ENCODE data around the gene LSP1. TPM values are rescaled to one million over a fixed set of nuclear protein-coding genes. Genes with fewer than 3 reads are reported as not detected.
"Not testable (repeated sequence)": the region's sequence is repeated elsewhere in the genome, so short reads cannot be mapped to it uniquely, and the experiment has no call there.

The LSP1 gene
- polyA plus RNA-seq, 1 donor, result 1.8 TPM

- no peak for DNase-seq
Measured at GRCh38 chr11:1876361-1877063, 23.6 kb downstream of the LSP1 start.

- no peak for DNase-seq
Measured at GRCh38 chr11:1877211-1878136, 24.6 kb downstream of the LSP1 start.

DNA sequence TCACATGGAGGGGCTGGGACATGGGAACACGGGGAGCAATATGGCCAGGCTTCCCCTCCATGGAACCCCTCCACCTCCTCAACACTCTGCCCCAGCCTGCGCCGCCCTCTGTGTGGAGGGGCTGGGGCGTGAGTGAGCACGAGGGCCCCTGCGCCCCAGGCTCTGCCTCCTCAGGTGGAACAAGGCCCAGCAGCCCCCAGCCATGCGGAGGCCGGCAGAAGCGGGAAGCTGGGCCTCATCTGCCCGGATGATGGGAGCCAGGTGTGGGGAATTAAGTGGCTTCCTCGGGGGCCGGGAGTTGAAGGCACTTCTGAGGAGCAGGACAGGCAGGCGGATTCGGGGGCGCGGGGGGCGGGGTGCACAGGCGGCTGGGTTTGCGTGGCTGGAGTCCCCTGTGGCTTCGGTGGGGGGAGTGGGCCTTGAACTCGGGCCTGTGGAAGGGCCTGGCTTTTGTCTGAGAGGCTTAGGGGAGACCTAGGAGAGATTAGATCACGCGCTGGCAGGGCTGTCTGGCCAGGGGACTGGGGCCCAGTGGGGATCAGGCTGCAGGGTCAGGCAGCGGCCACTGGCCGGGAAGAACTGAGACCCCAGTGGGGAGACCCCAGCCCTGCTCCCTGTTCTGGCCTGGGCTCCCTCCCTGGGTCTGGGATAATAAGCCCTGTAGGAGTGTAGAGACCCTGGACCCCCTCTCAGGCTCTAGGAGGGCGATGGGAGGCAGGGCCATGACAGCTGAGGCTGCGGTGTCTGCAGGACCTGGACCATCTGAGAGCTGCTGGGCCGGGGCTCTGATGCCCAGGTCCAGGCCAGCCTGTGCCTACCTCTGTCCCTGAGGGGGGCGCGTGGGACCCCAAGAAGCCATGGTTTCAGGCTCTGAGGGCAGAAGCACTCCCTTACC, 25.5 kb downstream of the LSP1 start:
- DNase-seq, result no peak

GRCh38 chr11:1879342-1879940, 26.6 kb downstream of the LSP1 start:
- DNase-seq, result no peak

GRCh38 chr11:1879941-1880720, 27.2 kb downstream of the LSP1 start:
- no peak for DNase-seq

DNA sequence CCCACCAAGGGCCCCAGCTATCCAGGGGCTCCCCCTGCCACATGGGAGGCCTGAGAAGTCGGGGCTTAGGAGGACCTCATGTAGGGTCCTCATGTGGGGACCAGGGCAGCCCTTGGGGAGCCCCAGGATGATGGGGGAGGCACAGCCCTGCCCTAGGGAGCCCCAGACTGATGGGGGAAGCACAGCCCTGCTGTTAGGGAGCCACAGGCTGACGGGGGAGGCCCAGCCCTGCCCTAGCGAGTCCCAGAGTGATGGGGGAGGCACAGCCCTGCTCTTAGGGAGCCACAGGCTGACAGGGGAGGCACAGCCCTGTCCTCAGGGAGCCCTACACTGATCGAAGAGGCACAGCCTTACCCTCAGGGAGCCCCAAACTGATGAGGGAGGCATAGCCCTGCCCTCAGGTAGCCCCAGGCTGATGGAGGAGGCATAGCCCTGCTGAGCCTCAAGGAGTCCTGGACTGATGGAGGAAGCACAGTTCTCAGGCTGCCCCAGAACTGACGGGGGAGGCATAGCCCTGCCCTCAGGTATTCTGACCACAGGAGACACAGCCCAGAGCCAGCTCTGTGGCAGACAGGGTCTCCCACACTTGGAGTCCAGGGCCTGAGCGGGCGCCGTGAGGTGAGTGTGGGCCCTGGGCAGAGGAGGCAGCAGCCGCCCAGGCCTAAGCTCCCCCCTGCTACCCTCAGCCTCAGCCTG, 28.0 kb downstream of the LSP1 start:
- DNase-seq, result no peak

- no peak for DNase-seq
Measured at GRCh38 chr11:1881442-1882264, 28.8 kb downstream of the LSP1 start.

GRCh38 chr11:1882265-1883238, 29.7 kb downstream of the LSP1 start:
- DNase-seq, result peak; percentile 78

GRCh38 chr11:1883346-1884302, 30.7 kb downstream of the LSP1 start:
- no peak for DNase-seq

DNA sequence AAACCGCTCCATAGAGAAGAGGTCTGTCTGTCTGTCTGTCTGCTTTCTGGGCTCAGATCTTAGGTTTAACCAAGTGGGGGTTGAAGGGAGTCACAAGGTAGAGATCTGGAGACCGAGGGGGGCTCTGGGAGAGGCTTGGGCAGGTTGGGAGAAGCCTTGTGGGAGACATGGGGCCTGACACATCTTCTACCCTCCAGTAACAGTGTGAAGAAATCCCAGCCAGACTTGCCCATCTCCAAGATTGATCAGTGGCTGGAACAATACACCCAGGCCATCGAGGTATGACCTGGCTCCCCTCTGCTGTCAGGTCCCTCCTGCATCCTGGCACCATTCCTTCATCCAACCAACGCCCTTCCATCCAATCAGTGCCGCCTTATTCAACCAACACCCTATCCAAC, 31.4 kb downstream of the LSP1 start:
- DNase-seq, result no peak

DNA sequence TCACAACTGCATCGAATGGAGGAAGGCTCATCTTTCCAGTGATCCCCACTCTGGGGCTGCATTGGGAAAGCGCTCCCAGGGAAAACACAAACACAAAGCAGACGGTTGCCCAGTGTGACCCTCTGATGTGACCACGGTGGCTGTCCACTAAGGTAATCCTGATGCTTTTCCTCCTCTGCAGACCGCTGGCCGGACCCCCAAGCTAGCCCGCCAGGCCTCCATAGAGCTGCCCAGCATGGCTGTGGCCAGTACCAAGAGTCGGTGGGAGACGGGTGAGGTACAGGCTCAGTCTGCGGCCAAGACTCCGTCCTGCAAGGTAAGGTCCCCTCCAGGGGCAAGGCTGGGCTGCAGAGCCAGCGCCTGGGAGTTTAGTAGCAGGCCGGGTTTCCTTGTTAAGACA, 33.7 kb downstream of the LSP1 start:
- DNase-seq, result not testable (repeated sequence)

- DNase-seq, result no peak
Measured at GRCh38 chr11:1887451-1888346, 34.8 kb downstream of the LSP1 start.

DNA sequence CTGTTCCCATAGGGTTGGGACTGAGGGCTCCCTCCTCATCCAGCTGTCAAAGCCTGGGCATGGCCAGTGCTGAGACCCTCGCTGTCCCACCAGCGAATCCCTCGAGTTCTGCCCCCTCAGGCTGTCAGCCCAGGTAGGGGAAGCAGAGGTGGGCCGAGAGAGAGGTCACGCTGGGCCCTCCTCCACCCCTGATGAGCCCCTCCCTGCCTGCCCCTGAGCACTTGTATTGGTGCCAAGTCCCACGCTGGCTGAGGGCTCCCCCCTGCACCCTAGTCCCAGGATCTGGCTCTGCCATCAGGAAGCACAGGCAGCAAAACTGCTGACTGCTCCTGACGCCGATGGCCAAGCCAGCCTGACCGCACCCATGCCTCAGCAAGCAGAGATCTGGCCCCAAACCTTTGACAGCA, 35.5 kb downstream of the LSP1 start:
- DNase-seq, result no peak

GRCh38 chr11:1888811-1889210, 35.9 kb downstream of the LSP1 start:
- DNase-seq, result no peak

DNA sequence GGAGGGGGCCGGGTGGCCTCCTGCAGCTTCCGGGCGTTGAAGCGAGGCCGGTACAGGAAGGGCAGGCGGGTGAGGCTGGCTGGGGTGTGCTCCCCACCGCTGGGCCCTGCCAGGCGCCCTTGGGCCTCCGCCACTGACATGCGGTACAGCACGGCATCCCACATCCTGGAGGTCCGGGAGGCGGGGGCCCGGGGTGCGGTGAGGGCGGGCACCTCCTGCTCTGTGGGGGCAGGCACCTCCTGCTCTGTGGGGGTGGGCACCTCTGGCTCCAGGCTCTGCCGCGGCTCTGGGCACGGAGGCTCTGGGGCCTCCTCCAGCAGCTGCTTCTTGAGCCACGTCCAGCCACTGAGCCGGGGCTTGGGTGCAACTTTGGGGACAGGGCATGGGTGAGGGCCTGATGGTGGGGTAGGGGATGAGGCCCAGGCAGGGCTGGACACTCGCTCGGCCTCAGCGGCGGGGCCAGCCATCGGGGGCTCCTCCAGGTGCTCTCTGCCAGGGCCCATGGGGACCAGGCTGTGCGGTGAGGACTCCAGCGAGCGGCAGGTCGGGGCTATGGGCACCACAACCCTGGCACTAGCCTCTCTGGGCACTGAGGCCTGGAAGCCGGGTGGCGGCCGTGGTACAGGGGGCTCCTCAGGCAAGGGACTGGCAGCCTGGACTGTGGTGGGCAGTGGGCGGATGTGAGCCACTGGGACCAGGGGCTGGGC, 36.5 kb downstream of the LSP1 start:
- no peak for DNase-seq
